ENCODE results near the gene KLHL2.

Gene KLHL2

GRCh38 chr4:165308166-165308565 lies 100.8 kb downstream of the KLHL2 start:
- TF ChIP-seq CSDC2 (CRISPR knock-in tag; IDR thresholded peaks at IDR 0.05) (no peak), PPARA (CRISPR knock-in tag; IDR thresholded peaks at IDR 0.05; ENCODE audit: borderline replicate concordance) (no peak), PATZ1 (CRISPR knock-in tag; IDR thresholded peaks at IDR 0.05; ENCODE audit: borderline replicate concordance) (no peak), ZNF8 (CRISPR knock-in tag; IDR thresholded peaks at IDR 0.05) (no peak), ARNTL (CRISPR knock-in tag; IDR thresholded peaks at IDR 0.05; ENCODE audit: borderline replicate concordance, low read depth) (no peak), TCF4 (CRISPR knock-in tag; IDR thresholded peaks at IDR 0.05; ENCODE audit: borderline replicate concordance) (no peak), ZFP3 (CRISPR knock-in tag; IDR thresholded peaks at IDR 0.05) (no peak), BACH2 (CRISPR knock-in tag; IDR thresholded peaks at IDR 0.05; ENCODE audit: borderline replicate concordance) (no peak), ZC3H10 (CRISPR knock-in tag; IDR thresholded peaks at IDR 0.05) (no peak)
- no peak for ATAC-seq

- TF ChIP-seq ISL1 (CRISPR knock-in tag; IDR thresholded peaks at IDR 0.05) (no peak), TCF4 (CRISPR knock-in tag; IDR thresholded peaks at IDR 0.05; ENCODE audit: borderline replicate concordance) (no peak), OSR1 (CRISPR knock-in tag; IDR thresholded peaks at IDR 0.05) (no peak), PATZ1 (CRISPR knock-in tag; IDR thresholded peaks at IDR 0.05; ENCODE audit: borderline replicate concordance) (no peak), ARNTL (CRISPR knock-in tag; IDR thresholded peaks at IDR 0.05; ENCODE audit: borderline replicate concordance, low read depth) (no peak), CREB5 (CRISPR knock-in tag; IDR thresholded peaks at IDR 0.05; ENCODE audit: low read depth) (no peak), ZNF8 (CRISPR knock-in tag; IDR thresholded peaks at IDR 0.05) (no peak), ZC3H10 (CRISPR knock-in tag; IDR thresholded peaks at IDR 0.05) (no peak), CSRNP3 (CRISPR knock-in tag; IDR thresholded peaks at IDR 0.05) (no peak), ZFP3 (CRISPR knock-in tag; IDR thresholded peaks at IDR 0.05) (no peak), TSHZ2 (CRISPR knock-in tag; IDR thresholded peaks at IDR 0.05) (no peak), CSDC2 (CRISPR knock-in tag; IDR thresholded peaks at IDR 0.05) (no peak), ZNF565 (CRISPR knock-in tag; conservative IDR thresholded peaks at IDR 0.05; ENCODE audit: low read depth) (no peak), POU6F1 (CRISPR knock-in tag; IDR thresholded peaks at IDR 0.05; ENCODE audit: borderline replicate concordance, low read depth) (no peak), TOX (CRISPR knock-in tag; IDR thresholded peaks at IDR 0.05; ENCODE audit: borderline replicate concordance) (no peak), PPARA (CRISPR knock-in tag; IDR thresholded peaks at IDR 0.05; ENCODE audit: borderline replicate concordance) (no peak), ZNF70 (CRISPR knock-in tag; IDR thresholded peaks at IDR 0.05) (no peak), ESRRG (CRISPR knock-in tag; IDR thresholded peaks at IDR 0.05) (no peak), RARB (CRISPR knock-in tag; IDR thresholded peaks at IDR 0.05) (no peak), ZFP30 (CRISPR knock-in tag; IDR thresholded peaks at IDR 0.05) (no peak)
- no peak for ATAC-seq
These were observed 101.2 kb downstream of the KLHL2 start for GRCh38 chr4:165308606-165309005.
